Stimulated activated CD8-positive, alpha-beta memory T cell treated with anti-CD3 and anti-CD28 coated beads, Interleukin-12 subunit alpha, Interleukin-12 subunit beta, amount 100 ng/mL, for 24 hours (primary cell): ENCODE measurements around the gene GTF2H2.
"Not testable (repeated sequence)": the region's sequence is repeated elsewhere in the genome, so short reads cannot be mapped to it uniquely, and the experiment has no call there.

Source experiments
- DNase-seq: peaks from one replicate; pipeline ENCODE4 v3.0.0-alpha.2; 2020; ENCODE audit errors: extremely low read depth

Gene GTF2H2

GRCh38 chr5:71013575-71013974 is 53.9 kb downstream of the GTF2H2 start:
- no peak for DNase-seq

DNA sequence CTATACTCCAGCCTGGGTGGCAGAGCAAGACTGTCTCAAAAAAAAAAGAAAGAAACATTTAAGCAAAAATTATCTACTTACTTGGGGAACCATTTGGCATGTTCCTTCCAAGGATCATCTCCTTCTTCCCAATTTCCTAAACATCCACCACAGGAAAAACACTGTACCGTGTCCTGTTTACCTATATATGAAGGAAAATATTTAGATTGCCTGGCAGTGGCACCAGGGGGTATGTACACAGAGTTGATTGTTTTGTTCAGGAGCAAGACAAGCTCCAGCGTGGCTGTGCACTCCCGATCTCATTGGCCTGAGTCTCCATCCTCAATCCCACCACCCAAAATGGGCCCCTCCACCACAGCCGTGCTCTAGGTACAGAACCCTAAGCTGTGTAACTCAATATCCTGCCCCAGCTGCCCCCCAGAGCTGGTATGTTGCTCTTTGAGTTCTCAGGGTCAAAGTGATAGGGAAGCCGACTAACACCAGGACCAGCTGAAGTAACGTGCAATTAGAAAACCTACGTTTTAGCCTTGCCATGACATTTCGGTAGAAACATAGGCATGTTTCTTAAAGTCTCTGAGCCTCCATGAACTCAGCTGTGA is 56.2 kb downstream of the GTF2H2 start:
- no peak for DNase-seq

GRCh38 chr5:71006983-71007382 is 60.5 kb downstream of the GTF2H2 start:
- DNase-seq, result not testable (repeated sequence)
